GM12873 (cell line): Measurements from ENCODE around the gene CCDC9B.

ENCODE experiments used
- TF ChIP-seq, protein P1 (sequence below): IDR thresholded peaks from 2 replicates; pipeline ENCODE4 v1.5.1; 2012; ENCODE audit warnings: low read depth, mild to moderate bottlenecking, moderate library complexity, low read length, control low read depth; ENCODE audit not compliant: insufficient read depth; ENCODE audit errors: missing control alignments

Gene CCDC9B

DNA sequence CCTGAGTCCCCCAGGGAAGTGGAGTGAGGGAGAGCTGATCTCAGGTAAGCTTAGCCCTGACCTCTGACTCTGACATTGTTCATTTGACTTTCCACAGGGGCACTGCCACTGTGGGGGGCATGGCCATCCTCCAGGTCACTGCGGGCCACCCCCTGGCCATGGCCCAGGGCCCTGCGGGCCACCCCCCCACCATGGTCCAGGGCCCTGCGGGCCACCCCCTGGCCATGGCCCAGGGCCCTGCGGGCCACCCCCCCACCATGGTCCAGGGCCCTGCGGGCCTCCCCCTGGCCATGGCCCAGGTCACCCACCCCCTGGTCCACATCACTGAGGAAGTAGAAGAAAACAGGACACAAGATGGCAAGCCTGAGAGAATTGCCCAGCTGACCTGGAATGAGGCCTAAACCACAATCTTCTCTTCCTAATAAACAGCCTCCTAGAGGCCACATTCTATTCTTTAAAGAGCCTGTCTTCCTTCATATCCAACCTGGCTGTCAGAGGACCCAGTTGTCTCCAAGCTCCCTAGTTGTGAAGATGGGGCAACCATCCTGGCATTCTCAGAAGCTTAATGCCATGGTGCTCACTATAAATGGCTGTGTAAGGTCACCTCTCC lies 15.3 kb upstream of the CCDC9B start:
- TF ChIP-seq, protein P1, sequence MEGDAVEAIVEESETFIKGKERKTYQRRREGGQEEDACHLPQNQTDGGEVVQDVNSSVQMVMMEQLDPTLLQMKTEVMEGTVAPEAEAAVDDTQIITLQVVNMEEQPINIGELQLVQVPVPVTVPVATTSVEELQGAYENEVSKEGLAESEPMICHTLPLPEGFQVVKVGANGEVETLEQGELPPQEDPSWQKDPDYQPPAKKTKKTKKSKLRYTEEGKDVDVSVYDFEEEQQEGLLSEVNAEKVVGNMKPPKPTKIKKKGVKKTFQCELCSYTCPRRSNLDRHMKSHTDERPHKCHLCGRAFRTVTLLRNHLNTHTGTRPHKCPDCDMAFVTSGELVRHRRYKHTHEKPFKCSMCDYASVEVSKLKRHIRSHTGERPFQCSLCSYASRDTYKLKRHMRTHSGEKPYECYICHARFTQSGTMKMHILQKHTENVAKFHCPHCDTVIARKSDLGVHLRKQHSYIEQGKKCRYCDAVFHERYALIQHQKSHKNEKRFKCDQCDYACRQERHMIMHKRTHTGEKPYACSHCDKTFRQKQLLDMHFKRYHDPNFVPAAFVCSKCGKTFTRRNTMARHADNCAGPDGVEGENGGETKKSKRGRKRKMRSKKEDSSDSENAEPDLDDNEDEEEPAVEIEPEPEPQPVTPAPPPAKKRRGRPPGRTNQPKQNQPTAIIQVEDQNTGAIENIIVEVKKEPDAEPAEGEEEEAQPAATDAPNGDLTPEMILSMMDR: no peak

- TF ChIP-seq, protein P1: peak; percentile 40
Measured at GRCh38 chr15:40354408-40355171, 13.9 kb upstream of the CCDC9B start.

DNA sequence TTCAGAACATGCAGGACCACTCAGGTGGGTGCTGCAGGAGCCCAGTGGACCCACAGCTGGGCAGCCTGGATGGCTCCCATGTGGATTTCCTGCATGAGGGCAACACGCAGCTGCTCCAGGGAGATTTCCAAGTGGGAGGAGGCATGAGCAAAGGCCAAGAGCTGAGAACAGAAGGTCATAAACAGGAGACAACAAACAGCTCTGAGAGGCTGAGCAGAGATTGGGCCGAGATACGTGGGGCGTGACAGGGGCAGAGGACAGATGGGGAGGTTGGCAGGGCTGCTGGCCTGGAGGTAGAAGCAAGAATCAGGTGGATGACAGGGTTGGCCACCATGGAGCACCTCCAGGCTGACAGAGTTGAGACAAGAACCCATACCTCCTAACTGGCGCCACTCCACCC lies 13.0 kb upstream of the CCDC9B start:
- TF ChIP-seq, protein P1: no peak

GRCh38 chr15:40352281-40352901 lies 11.7 kb upstream of the CCDC9B start:
- TF ChIP-seq, protein P1: no peak

DNA sequence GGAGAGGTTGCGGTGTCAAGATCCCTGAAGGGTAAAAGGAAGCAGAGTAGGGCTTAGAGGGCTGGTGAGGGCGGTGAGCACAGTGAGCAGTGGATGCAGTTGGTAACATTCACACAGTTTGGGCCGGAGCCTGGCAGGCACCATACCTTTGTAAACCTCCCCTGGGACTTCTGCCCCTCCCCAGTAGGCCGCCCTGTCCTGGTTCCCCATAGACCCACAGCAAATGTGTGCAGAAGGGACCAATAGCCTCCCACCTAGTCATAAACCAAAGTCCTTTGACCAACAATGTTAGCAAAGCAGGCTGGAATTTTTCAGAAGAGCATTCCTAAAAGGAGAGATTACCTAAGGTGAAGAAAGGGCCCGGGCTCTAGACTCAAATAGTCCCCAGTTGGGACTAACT lies 8.4 kb upstream of the CCDC9B start:
- TF ChIP-seq, protein P1: no peak

- TF ChIP-seq, protein P1: no peak
Measured at GRCh38 chr15:40348474-40348870, 7.7 kb upstream of the CCDC9B start.
